Activated naive CD8-positive, alpha-beta T cell treated with anti-CD3 and anti-CD28 coated beads, Interleukin-2, amount 50 U/mL, for 16 hours (primary cell): ENCODE measurements around the gene RAPGEF2.
"Not testable (repeated sequence)": the region's sequence is repeated elsewhere in the genome, so short reads cannot be mapped to it uniquely, and the experiment has no call there.

Source experiments
- DNase-seq: peaks from one replicate; pipeline ENCODE4 v3.0.0-alpha.2; 2020; ENCODE audit warnings: low read depth, low spot score

Gene RAPGEF2

GRCh38 chr4:159238631-159239030 lies 135.8 kb downstream of the RAPGEF2 start:
- no peak for DNase-seq

GRCh38 chr4:159239629-159240028 lies 136.8 kb downstream of the RAPGEF2 start:
- DNase-seq = no peak

DNA sequence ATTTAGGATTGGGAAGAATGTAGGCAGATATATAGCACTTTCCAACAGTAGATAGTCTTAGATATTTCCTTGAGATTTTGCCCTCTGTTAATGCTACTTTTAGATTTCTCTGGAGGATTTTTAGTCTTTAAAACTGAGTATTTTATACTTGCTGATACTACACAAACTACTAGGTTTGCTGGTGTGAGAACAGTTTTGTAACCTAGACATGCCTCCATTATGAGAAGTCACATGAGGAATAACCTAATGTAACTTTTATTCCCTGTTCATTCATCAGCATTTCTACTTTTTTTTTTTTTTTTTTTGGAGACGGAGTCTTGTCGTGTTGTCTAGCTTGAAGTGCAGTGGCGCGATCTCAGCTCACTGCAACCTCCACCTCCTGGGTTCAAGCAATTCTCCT lies 137.2 kb downstream of the RAPGEF2 start:
- DNase-seq = no peak

DNA sequence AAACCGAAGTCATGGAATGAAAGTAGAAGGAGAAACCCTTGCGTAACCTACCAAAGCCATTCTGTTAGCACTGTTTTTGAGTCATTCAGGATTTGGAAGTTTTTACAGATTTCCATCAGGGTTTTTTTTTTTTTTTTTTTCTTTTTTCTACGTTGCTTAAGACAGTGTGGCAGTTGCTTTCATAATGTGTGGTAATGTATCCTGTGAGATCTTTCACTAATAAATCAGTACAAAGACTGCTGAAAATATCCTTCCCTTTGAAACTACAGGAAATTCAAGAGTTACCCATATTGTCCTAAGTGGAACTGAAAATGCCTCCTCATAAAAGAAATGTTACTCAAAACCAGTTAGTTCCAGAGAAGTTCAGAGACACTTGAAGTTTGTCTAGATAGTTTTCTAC lies 137.8 kb downstream of the RAPGEF2 start:
- DNase-seq = no peak

DNA sequence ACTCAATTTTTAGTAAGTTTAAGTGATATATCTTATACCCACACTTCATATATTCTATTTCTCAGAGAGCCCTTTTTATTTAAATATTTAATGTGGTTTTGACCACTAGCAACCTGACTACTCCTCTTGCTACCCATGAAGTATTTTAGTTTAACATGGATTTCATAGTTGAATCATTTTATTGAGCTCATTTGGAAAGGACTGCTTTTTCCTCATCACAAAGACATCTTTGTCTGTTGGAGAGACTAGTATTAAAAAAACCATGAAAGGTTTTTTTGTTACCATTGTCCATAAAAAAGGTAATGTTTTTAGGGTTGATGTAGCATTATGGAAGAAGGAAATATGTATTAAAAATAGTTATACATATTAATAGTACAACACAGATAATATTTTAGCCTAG lies 139.5 kb downstream of the RAPGEF2 start:
- DNase-seq = no peak

DNA sequence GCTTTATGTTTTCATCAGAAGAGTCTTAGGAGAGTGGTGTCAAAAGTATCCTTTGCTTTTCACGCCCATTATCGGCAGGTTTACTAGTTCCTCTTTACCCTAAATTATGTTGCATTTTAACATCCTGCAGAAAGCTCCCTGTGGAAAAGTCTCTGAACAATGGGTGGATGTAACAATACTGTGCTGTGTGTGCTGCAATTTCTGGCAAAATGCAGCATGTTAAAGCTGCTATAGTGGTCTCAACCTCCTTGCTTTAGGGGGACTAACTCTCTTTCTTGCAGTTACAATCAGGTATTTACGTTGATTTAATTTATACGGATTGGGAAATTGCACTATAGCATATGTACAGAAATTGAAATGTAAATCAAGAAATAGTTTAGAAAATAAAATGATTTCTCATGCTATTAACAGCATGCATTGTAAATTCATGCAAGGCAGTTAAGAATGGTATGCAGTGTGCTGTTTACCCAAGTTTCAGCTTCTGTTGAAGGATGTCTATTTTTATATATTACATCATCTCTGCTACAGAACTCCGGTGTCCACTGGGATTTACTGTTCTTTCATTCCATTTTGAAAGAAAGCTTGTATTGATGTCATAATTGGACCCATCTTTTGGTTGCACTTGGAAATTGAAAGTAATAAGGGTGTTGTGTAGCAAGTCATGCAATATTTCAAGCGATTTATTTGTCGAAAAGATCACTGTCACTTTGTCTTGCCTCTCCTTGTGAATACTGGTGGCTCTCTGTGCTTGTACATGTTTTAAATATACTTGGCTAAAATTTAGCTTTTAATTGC lies 145.7 kb downstream of the RAPGEF2 start:
- DNase-seq = no peak

- no peak for DNase-seq
Observed at GRCh38 chr4:159250751-159251325, 148.0 kb downstream of the RAPGEF2 start.

DNA sequence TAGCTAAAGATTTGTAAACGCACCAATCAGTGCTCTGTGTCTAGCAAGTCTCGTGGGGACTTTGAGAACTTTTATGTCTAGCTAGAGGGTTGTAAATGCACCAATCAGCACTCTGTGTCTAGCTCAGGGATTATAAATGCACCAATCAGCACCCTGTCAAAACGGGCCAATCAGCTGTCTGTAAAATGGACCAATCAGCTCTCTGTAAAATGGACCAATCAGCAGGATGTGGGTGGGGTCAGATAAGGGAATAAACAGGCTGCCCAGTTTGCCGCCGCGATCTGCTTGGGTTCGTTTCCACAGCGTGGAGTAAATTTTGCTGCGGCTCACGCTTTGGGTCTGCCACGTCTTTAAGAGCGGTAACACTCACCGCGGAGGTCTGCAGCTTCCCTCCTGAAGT lies 148.7 kb downstream of the RAPGEF2 start:
- DNase-seq = not testable (repeated sequence)

GRCh38 chr4:159252491-159252890 lies 149.6 kb downstream of the RAPGEF2 start:
- DNase-seq = no peak

DNA sequence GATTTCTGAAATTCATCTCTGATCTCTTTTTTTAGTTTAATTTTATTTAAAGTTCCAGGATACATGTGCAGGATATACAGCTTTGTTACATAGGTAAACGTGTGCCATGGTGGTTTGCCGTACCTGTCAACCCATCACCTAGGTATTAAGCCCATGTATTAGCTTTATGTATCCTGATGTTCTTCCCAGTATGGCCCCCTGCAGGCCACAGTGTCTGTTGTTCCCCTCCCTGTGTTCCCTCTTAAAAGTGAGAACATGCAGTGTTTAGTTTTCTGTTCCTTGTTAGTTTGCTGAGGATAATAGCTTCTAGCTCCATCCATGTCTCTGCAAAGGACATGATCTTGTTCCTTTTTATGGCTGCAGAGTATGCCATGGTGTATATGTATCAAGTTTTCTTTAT lies 153.2 kb downstream of the RAPGEF2 start:
- DNase-seq = no peak

DNA sequence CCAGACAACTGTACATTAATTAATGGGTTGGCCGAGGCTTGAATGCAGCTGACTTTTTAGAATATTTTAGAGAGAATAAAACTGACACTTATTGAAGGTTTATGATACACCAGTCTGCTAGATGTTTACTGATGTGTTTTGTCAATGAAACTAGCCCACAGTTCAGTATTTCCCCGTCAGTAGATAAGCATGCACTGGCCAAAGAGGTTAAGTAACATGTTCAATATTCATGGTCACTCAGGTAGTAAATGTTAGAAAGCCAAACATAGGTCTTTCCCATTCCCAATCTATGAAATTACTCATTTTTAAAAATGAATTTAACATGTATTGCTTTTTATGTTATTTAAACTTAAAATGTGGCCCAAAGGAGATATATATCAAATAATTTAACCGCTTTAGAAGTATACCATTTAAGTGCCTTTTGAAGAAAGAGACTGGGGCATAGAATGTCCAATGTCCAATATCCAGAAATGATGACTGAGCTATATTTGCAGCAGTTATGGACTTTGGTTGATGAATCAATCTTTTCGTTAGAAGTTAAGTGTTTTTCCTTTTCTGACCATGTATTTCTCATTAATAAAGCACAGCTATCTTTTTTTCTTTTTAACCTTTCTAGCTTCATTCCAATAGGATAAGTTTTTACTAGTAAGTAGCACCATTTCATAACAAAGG lies 156.1 kb downstream of the RAPGEF2 start:
- no peak for DNase-seq

- DNase-seq = no peak
Observed at GRCh38 chr4:159264057-159264456, 161.2 kb downstream of the RAPGEF2 start.

DNA sequence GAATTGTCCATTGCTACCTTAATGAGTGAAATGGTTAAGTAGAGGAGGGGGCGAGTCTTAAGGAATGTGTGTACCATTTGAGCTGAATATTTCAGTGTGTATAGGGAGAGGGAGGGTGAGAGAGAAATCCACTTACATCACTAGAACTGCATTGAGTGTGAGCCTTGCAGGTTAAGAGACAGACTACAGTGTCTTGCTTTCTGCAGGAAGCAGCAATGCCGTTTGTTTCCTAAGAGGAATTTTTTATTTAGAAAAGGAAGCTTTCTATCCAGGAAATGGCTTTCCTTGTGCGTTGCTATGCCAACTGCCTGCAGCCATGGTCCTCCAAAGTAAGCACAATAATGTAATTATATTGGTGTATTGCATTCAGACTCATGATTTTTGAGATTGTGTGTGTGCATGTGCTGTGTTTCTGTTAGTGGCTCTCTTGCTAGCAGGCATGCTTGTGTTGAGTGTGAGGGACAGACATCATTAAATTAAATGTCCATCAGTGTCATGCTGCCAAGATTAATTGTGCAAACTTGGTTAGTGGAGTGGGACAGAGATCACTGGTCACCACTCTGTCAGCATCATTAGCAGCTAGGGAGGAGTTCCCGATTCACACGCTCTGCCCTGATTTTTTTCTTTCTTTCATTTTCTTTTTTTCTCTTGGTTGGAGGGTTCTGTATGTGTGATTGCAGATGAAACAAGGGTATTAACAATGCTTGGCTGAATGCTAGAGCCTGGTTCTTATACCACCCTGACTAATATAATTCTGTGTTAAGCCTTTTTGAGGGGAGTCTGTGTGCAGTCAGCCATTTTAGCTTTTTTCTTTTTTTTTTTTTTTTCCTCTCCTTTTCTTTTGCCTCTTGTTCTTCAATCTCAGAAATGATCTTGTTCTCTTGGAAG lies 164.3 kb downstream of the RAPGEF2 start:
- no peak for DNase-seq

GRCh38 chr4:159267869-159268285 lies 165.0 kb downstream of the RAPGEF2 start:
- DNase-seq = no peak

GRCh38 chr4:159268607-159269006 lies 165.7 kb downstream of the RAPGEF2 start:
- no peak for DNase-seq

DNA sequence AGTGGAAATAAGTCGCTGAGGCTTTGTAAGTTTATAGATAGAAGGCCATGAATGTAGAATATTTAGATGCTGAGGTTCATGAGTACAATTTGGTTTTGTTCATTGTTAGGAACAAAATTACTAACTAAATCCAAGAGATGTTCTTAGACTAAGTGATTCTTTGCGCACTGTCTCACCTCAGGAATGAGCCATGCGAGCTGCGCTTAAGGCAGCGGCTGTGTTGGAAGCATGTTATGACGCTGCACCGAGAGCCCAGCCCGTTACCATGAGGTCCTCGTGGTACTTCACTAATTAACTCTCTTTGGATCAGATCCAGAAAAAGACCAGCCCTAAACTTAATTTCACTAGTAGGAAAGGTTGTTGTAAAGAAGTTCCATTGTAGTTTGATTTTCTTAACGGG lies 166.2 kb downstream of the RAPGEF2 start:
- DNase-seq = no peak

GRCh38 chr4:159269956-159270355 lies 167.1 kb downstream of the RAPGEF2 start:
- no peak for DNase-seq

- no peak for DNase-seq
Observed at GRCh38 chr4:159271856-159272255, 169.0 kb downstream of the RAPGEF2 start.

GRCh38 chr4:159272273-159273140 lies 169.6 kb downstream of the RAPGEF2 start:
- DNase-seq = no peak

DNA sequence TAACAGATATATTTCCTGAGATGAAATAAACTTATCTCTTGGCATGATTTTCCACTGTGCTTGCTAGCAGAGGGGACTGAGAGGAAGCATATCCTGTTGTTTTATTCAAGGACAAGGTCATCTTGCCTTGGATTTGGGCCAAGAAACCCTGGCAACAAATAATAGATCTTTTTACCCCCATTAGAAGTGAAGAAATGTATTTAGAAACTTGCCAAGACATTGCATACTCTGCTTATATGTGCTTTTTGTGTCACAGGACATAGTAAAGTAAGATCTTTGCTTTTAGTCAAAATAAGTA lies 170.2 kb downstream of the RAPGEF2 start:
- no peak for DNase-seq

DNA sequence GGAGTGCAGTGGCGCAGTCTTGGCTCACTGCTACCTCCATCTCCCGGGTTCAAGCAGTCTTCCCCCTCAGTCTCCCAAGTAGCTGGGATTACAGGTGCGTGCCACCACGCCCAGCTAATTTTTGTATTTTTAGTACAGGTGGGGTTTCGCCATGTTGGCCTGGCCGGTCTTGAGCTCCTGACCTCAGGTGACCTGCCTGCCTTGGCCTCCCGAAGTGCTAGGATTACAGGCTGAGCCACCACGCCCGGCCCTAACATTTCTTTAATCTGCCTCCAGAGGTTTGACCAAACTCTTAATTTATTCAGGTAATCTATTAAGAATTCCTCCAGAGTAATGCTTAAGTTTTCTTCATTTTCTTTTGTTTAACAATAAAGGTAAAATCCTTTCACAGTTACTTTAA lies 171.0 kb downstream of the RAPGEF2 start:
- no peak for DNase-seq
